Ureter (tissue), 1 donor: Measurements from ENCODE around the gene FAM219B. TPM values are rescaled to one million over a fixed set of nuclear protein-coding genes. Genes with fewer than 3 reads are reported as not detected.
A peak's percentile ranks its signal among the peaks of the same experiment; 100 is the strongest.

Experiments
- DNase-seq: peaks from one replicate; pipeline ENCODE4 v3.0.0-alpha.2; 2020; ENCODE audit warnings: low spot score
- total RNA-seq: library from RNA; stranded (reverse); gene quantifications from one replicate; pipeline ENCODE4 v1.2.4, GENCODE V29; 2023
- donor health status: DM: yes; HTN: yes; CAD: no.

FAM219B gene
- total RNA-seq, 1 donor from 2014 or later = 171 TPM

DNA sequence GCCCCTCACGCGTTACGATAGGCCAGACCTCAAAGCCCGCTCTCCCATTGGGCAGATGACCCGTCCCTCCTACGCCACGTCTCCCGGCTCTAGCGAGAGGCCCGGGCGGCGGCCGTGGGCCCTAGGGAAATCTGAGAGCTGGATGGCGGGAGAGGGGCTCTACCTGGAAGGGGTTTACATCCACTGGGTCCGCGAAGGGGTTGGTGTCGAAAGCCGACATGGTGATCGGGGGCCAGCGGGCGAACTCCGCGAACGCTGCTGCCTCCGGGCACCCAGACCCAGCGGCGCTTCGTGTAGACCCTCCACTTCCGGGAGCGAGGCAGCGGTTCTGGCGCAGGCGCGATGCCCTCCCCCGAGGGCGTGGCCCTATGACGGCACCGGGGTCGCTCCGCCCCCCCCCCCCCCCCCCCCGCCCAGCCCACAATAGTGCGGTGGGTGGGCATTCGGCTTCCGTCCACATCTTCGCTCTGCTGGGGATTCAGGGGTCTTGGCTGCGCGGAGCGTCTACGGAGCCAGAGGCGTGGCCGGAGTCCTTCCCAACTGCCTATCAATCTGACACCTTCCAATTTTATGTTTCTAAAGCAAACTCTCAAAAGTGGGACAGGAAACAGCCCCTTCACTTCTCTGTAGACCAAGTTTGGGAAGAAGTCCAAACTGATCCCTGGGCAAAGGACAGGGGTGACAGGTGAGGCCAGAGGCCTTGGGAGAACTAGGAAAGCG lies 33.5 kb downstream of the FAM219B start, which contains the start of gene SCAMP2:
Gene SCAMP2, minus strand, starts transcription at position 330 of the 720 bp plus-strand sequence. Its CDS starts 110 bp downstream, at position 220.
- peak; percentile 93 for DNase-seq

DNA sequence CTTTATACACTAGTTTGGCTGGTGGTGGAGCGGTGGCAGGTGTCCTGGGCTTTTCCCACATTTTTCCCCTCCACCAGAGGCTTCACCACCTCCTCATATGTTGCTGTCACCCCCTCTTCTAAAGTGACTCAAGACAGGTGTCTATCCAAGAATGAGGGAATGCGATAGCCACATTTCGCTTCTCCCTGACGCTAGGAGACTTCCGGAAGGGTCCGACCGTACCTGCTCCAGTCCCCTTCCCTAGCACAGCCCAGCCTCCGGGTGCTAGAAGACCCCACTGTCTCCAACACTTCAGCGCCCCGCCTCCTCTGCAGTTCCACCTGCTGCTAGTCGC lies 34.0 kb downstream of the FAM219B start:
- no peak for DNase-seq

DNA sequence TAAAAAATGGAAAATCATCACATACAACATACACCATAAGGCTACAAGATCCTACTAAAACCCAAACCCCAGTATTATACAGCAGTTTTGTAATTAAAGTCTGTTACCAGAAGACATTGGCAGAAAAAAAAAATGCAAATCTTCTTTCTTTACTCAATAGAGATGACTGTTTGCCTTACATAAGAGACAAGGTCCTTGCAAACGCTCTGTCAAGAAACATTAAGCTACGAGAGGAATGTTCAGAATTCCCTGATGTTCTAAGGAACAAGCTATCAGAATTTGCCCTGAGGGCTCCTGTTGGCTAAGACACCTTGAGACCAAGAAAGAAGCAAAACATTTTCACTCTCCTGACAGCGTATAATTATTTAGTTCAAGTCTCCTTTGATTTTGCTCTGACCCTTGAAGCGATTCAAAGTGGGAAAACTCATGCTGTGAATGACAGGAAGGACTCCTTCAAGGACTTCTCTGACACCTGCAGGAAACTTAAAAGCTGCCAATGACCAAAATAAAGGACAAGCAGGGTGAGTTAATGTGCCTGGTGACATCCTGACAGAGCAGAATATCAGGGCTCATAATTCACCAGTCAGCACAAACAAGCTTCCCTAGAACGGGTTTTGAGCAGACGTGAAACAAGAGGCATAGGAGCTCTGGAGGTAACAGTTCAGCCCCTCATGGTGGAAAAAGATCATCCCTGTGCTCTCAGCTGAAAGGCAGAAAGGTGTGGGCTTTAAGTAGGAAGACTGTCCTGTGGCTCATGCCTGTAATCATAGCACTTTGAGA lies 36.0 kb downstream of the FAM219B start:
- DNase-seq = no peak

DNA sequence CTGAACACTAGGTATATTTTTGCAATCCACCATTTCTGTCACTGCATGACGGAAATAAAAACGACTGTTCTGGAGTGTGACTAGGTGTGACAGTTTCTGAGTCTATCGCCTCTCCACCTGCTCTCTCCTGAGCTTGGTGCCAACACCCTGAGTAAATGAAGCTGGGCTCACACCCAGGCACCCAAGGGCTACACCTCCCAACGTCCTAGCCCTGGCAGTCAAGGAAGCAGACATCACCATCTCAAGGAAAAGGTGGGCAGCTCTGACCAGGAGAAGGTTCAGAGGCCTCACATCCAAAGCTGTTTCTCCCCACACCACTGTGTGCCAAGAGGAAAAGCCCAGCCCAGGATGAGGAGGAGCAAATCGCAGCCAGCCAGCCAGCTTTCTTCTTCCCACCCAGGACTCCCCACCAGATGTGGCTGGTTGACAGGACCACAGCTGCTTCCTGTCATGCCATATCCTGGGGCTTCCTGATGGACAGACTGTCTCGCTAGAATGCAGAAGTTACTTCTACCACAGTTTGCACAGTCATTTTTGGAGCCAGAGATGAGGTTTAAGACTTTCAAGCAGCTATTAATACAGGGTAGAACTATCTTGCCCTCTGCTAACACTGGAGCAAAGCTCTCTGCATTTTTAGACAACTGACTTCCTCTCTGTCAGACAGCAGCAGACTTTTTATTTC lies 36.8 kb downstream of the FAM219B start:
- DNase-seq = no peak

DNA sequence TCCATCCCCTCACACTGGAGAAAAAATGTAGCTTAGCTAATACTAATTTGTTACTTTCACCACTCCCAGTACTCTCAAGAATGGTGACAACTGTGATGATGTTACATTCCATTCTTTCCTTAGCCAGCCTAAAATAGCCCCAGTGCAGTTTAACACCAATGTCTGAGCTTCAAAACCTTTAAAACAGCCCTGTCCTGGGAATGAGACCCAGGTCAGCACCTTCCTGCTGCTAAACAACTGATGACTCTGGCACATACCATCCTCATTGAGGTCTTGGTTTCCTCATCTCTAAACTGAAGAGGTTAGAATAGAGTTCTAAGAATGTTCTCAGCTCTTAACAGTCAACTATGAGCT lies 37.3 kb downstream of the FAM219B start:
- DNase-seq = no peak

DNA sequence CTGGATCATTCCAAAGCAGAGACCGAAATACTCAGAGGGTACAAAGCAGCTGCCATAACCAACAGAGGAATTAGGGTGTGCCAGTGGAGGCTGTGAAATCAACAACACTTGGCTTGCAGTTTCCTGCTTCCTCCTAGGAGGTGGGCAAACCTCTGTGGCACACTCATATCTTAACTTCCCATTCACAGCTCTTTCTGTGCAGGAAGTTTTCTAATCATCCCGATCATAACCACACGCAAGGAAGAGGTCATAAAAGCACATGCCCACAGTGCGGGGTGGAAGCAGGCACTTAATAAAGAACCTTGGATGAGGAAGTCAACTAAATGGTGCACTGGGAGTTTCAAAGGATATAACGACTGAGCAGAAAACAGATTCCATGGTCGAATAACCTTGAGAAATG lies 38.6 kb downstream of the FAM219B start:
- no peak for DNase-seq

DNA sequence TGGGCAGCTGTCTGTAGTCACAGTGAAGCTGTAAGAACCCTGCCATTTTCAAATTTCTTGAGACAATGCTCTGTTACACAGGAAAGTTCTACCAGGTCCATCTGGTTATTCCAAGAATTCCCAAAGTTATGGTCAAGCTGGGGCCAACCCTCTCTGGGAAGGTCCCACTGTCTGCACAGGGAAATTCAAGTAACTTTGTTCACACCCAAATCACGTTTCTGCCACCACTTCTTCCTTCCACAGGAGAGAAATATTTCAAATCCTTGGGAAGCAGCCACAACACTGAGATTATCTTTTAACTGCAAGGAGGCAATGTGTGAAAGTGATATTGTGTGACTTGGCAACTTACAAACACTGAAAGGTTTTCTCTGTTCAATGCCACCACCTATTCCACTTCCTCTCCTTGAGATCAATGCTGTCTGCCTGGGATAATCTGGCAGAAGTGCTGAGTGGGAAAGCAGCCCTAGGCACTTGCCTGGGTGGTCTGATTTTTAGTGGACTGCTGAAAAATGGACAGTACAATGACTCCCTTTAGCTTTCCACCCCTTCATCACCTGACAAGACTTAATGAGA lies 39.1 kb downstream of the FAM219B start:
- no peak for DNase-seq

DNA sequence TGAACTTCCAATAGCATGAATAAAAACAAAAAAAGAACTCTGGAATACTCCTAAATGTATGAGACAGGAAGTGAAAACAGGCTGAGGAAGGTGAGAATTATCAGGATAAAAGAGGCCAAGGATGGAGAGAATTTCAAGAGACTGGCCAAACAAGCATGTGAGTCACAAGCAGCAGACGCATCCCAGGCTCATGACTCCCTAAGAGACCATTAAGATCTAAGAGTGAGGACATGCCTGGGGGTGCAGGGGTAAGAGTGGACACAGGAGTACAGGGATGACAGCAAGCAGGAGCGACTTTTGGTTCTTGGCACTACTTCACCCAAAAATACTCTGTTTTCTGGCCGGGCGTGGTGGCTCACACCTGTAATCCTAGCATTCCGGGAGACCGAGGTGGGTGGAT lies 40.6 kb downstream of the FAM219B start:
- no peak for DNase-seq

DNA sequence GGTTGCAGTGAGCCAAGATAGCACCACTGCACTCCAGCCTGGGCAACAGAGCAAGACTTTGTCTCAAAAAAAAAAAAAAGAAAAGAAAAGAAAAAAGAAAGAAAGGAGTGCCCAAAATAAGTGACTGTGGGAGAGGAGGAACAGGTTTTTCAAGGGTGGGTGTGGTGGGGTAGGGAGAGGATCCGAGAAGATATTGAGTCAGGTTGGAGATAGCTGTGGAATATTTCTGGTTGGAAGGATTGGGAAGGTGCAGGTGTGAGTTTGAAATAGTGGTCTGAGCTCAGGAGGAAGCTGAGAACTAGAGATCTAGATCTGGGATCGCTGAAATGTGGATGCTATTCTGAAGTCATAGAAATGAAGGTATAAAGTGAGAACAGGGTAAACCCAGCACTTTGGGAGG lies 41.3 kb downstream of the FAM219B start:
- no peak for DNase-seq

DNA sequence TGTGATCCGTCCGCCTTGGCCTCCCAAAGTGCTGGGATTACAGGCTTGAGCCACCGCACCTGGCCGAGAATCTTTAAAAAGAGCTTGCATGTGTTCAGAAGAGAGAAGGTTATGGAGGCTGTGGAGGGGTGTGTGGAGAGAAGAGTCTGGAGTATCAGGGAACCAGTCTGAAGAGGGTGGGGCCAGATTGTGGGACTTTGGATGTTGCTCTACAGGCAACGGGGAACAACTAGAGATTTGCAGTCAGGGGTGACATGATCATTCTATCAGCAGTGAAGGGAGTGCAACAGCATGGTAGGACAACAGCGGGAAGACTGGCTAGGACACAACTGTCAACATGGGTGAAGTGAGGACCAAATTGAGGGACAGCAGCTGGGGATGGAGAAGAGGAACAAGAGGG lies 42.4 kb downstream of the FAM219B start:
- DNase-seq = no peak

DNA sequence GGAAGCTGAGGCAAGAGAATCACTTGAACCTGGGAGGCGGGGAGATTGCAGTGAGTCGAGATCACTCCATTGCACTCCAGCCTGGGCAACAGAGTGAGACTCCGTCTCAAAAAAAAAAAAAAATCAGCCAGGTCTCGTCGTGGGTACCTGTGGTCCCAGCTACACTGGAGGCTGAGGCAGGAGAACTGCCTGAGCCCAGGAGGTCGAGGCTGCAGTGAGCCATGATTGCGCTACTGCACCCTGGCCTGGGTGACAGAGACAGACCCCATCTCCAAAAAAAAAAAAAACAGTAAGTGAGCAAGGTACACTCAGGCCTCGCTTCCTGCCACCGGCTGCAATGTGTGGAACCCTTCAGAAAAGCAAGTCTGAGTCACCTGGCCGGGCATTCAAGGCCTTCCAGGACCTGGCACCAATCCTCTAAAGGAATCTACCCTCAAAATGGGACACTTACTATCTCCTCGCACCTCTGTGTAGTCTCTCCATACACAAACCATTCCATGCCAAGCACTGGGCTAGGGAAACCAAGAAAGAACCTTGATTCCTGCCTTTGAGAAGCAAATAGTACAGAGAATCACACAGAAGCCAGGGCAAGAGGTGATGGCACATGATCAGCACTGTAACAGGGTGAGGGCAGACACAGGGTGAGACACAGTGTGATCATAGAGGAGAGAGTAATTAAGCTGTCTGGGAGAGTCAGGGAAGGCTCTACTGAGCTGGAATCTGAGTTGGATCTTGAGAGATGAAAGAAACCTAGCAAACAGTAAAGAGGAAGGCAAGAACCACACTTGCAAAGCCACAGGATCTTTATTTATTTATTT lies 43.2 kb downstream of the FAM219B start:
- DNase-seq = no peak

DNA sequence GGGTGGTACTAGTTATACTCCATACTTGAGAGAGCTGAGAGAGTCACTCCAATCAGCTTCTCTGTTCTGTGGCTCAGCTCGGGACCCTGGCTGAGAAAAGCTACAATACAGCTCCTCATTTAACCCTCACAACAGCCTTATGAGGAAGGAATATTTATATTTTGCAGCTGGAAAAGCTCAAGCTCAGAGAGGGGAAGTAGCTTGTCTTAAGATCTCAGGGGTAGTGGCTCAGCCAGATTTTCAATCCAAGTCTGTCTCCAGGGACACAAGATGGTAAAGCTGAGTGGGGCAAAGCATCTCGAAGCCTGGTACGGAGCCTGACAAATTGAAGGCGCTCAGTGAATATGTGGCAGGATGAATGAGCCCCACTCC lies 48.3 kb downstream of the FAM219B start:
- no peak for DNase-seq

DNA sequence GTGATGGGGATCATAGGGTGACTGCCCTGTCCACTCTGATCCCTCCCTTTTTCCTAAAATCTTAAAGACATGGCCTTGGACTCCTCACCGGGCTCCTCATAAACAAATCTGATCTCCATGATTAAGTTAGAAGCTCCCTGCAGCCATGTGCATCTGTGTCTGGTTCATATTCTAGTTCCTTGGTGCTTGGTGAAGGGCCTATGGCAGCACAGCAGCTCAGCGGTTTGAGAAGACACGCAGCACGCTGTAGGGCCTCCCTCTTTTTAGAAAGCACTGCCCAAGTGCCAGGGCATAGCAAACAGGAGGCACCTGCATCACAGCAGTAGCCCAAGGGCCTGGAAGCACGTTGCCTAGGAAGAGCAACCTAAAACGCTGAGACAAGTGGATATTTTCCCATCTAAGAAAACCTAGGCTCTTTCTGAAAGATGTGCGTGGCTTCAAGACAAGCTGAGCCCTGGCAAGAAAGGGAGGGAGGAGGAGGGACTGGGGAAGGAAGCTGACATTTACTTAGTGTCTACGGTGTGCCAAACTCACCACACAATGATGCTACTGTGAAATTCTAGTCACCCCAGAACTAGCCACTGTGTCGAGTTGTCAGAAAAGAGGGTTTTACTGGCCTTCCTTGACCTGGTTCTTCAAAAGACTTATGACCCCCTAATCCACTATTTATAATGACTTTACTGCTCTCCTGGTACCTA lies 48.8 kb downstream of the FAM219B start:
- DNase-seq = no peak

DNA sequence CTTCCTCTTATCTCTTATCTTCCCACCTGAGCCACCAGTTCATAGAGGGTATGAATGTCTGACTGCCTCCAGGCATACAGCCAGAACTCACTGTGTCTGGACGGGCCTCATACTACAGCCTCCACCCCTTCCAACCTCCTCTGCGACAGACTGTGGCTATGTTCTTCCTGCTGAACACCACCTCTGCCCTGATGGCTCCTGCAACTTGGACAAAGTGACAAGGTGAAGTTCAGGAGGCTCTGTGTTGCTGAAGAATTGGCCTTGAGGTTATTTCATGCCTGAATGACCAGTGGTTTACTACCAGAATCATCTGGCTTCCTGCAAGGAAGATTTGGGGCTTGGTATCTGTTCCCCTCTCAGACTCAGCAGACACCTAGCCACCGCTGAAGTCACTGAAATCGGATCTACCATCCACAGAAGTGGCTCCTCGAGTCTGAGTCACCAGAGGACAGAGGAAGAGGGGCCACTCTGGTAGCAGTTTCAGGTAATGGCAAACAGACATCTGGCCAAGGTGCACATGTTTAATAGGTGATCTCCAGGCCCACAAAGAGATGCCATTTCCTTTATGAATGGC lies 49.5 kb downstream of the FAM219B start:
- no peak for DNase-seq

DNA sequence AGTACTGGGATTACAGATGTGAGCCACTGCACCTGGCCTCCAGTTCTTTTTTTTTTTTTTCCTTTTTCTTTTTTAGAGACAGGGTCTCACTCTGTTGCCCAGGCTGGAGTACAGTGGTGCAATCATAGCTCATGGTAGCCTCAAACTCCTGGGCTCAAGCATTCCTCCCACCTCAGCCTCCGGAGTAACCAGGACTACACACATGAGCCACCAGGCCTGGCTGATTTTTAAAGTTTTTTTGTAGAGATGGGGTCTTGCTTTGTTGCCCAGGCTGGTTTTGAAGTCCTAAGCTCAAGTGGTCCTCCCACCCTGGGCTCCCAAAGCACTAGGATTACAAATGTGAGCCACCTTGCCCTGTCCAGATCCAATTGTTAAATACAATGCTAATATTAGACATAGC lies 50.1 kb downstream of the FAM219B start:
- no peak for DNase-seq

DNA sequence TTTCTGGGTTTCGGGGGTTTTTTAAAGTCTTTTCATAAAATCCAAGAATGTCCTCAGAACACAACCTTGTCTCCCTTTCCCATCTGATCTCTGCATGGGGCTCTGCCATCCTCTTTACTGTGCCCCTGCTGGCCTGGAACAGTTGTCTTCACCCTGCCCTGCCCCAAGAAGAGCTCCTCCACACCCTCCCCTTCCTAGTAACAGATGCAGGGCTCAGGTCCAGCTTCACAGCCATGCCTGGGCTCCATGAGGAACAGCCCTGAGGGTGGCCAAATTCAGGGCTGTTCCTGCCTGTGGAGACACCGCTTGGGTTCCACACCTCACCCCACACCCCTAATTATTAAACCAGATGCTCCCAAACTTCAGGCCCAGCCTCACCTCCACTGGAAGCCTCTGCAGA lies 50.8 kb downstream of the FAM219B start:
- DNase-seq = no peak

DNA sequence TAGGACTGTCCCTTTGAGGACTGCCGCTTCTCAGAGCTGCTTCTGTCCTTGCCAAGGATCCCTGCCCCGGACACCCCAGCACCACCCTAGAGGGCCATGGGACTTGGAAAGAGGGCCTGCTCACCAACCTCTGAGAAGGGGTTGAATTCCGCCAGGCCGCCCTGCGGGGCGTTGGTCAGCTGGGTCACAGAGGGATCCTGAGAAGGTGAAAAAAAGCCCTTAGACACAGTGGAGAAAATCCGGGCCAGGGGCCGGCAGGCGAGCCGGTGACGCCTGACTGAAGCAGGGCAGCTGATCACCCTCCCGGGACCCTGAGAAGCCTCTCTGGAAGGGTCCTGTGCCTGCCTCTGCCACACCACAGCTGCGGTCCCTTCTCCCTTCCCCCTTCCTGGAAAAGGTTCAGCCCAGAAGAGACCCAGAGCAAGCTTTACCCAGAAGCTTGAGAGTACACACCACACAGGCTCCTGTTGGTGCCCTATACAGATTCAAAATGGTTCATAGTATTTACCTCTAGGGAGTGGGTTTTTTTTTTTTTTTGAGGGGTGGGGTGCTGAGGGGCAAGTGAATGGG lies 52.1 kb downstream of the FAM219B start:
- DNase-seq = no peak

DNA sequence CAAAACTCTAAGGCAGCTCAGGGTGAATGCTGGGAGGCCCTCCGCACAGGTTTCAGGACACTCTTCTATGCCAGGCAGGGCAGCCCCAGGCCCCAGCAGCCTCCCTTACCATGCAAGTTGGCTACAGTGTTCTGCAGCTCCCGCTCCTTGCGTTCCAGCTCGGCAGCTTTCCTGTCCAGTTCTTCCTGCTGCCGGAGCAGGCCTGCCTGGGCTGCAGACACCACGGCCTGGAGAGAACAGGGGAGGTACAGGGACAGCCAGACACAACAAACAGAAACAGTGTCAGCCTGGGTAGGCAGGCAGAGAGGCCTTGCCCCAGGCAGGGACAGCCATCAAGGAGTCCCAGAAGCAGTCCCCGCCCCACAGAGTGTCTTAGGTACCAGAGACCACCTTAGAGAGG lies 54.7 kb downstream of the FAM219B start:
- DNase-seq = no peak

DNA sequence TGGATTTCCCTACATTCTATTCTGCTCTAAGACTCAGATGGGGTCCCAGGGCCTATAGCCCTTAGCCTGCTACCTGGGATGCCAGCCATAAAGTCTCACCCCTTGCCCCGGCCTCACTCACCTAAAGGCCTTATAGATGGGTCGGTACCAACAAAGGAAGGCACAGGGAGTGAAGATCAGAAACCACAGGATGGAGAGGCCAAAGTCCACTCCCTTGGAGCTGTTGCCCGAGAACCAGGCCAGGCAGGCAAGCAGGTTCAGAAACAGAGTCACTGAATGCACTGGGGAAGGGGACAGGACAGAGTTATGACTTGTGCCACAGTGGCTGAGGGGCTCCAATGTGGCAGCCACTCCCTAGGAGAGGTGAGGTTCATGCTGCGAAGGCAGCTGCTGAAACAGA lies 56.3 kb downstream of the FAM219B start:
- DNase-seq = no peak
